Mucosa of rectum (tissue), 2 donors: ENCODE results near the gene TNS1.

ENCODE experiments used
- H3K27ac ChIP-seq, 2 donors: one replicate each; pipeline ENCODE4 v1.7.0; 2013; ENCODE audit warnings: inconsistent platforms in 2 of 2, low read depth in 2 of 2, low read length in 2 of 2
- H3K27me3 ChIP-seq, 2 donors: one replicate each; pipeline ENCODE4 v1.7.0; 2013; ENCODE audit warnings: low read length in 2 of 2; ENCODE audit not compliant: control insufficient read depth in 2 of 2, insufficient read depth in 2 of 2
- H3K36me3 ChIP-seq, 2 donors: one replicate each; pipeline ENCODE4 v1.7.0; 2013; ENCODE audit warnings: low read length in 2 of 2; ENCODE audit not compliant: control insufficient read depth in 2 of 2, insufficient read depth in 2 of 2
- H3K4me1 ChIP-seq, 2 donors: one replicate each; pipeline ENCODE4 v1.7.0; 2013; ENCODE audit warnings: low read length in 2 of 2, mild to moderate bottlenecking in 1 of 2; ENCODE audit not compliant: control insufficient read depth in 2 of 2, insufficient read depth in 2 of 2
- H3K4me3 ChIP-seq, 2 donors: one replicate each; pipeline ENCODE4 v1.7.0; 2013; ENCODE audit warnings: low read length in 2 of 2
- H3K9ac ChIP-seq, 2 donors: one replicate each; pipeline ENCODE4 v1.7.0; 2013; ENCODE audit warnings: low read length in 2 of 2, low read depth in 1 of 2, mild to moderate bottlenecking in 1 of 2
- H3K9me3 ChIP-seq, 2 donors: one replicate each; pipeline ENCODE4 v1.7.0; 2013; ENCODE audit warnings: low read length in 2 of 2; ENCODE audit not compliant: control insufficient read depth in 2 of 2
- donor health status: healthy.
- donor health status: Normal muscosa, but diverticular disease.

TNS1 gene

GRCh38 chr2:217972490-217972889, 30.3 kb downstream of the TNS1 start:
- no peak overlapping the region for H3K9ac ChIP-seq
- no peaks in the 10 kb centered on the region for H3K36me3 ChIP-seq
- no peaks in the 10 kb centered on the region for H3K4me1 ChIP-seq
- no peaks in the 10 kb centered on the region for H3K9me3 ChIP-seq
- H3K4me3 ChIP-seq = no peak overlapping the region
- no peak overlapping the region for H3K27ac ChIP-seq
- H3K27me3 ChIP-seq = no peaks in the 10 kb centered on the region

- Histone ChIP-seq H3K27me3 (no peaks in the 10 kb centered on the region), H3K4me3 (no peak overlapping the region), H3K9ac (no peak overlapping the region), H3K4me1 (no peaks in the 10 kb centered on the region), H3K9me3 (no peaks in the 10 kb centered on the region), H3K36me3 (no peaks in the 10 kb centered on the region), H3K27ac (no peak overlapping the region)
Observed at GRCh38 chr2:217972037-217972436, 30.8 kb downstream of the TNS1 start.

GRCh38 chr2:217971166-217971565, 31.6 kb downstream of the TNS1 start:
- no peak overlapping the region for H3K9ac ChIP-seq
- no peaks in the 10 kb centered on the region for H3K36me3 ChIP-seq
- H3K27me3 ChIP-seq = no peaks in the 10 kb centered on the region
- H3K27ac ChIP-seq = no peak overlapping the region
- H3K4me3 ChIP-seq = no peak overlapping the region
- H3K4me1 ChIP-seq = peaks cover 0 to 4% of the 10 kb centered on the region in 2 donors
- no peaks in the 10 kb centered on the region for H3K9me3 ChIP-seq

- H3K27ac ChIP-seq = no peak overlapping the region
Observed at GRCh38 chr2:217970206-217970605, 32.6 kb downstream of the TNS1 start.

GRCh38 chr2:217969588-217969987, 33.2 kb downstream of the TNS1 start:
- Histone ChIP-seq H3K4me3 (no peak overlapping the region), H3K9ac (no peak overlapping the region), H3K27ac (no peak overlapping the region), H3K36me3 (no peaks in the 10 kb centered on the region), H3K27me3 (no peaks in the 10 kb centered on the region), H3K9me3 (no peaks in the 10 kb centered on the region), H3K4me1 (peaks cover 0 to 6% of the 10 kb centered on the region in 2 donors)

More at GRCh38 chr2:217970206-217970605, 32.6 kb downstream of the TNS1 start:
- Histone ChIP-seq H3K9ac (no peak overlapping the region), H3K4me1 (peaks cover 0 to 6% of the 10 kb centered on the region in 2 donors), H3K27me3 (no peaks in the 10 kb centered on the region), H3K9me3 (no peaks in the 10 kb centered on the region), H3K36me3 (no peaks in the 10 kb centered on the region), H3K4me3 (no peak overlapping the region)

- peaks cover 0 to 6% of the 10 kb centered on the region in 2 donors for H3K4me1 ChIP-seq
- H3K36me3 ChIP-seq = no peaks in the 10 kb centered on the region
- no peaks in the 10 kb centered on the region for H3K27me3 ChIP-seq
- no peak overlapping the region for H3K27ac ChIP-seq
- no peak overlapping the region for H3K9ac ChIP-seq
- no peaks in the 10 kb centered on the region for H3K9me3 ChIP-seq
- no peak overlapping the region for H3K4me3 ChIP-seq
Observed at GRCh38 chr2:217968023-217968422, 34.8 kb downstream of the TNS1 start.

GRCh38 chr2:217966423-217967070, 36.2 kb downstream of the TNS1 start:
- Histone ChIP-seq H3K27me3 (no peaks in the 10 kb centered on the region), H3K9ac (peak overlapping the region in 1 of 2 donors; percentile 17), H3K36me3 (no peaks in the 10 kb centered on the region), H3K4me3 (peak overlapping the region in 1 of 2 donors; percentile 0), H3K4me1 (peaks cover 0 to 6% of the 10 kb centered on the region in 2 donors), H3K9me3 (no peaks in the 10 kb centered on the region), H3K27ac (peak overlapping the region; percentile 20 to 64)

- no peak overlapping the region for H3K4me3 ChIP-seq
- H3K27me3 ChIP-seq = no peaks in the 10 kb centered on the region
- peak overlapping the region in 1 of 2 donors; percentile 24 for H3K27ac ChIP-seq
- no peaks in the 10 kb centered on the region for H3K36me3 ChIP-seq
- no peak overlapping the region for H3K9ac ChIP-seq
- H3K4me1 ChIP-seq = peaks cover 0 to 6% of the 10 kb centered on the region in 2 donors
- H3K9me3 ChIP-seq = no peaks in the 10 kb centered on the region
Observed at GRCh38 chr2:217964275-217965161, 38.3 kb downstream of the TNS1 start.

GRCh38 chr2:217960351-217960750, 42.4 kb downstream of the TNS1 start:
- Histone ChIP-seq H3K27ac (no peak overlapping the region), H3K9me3 (no peaks in the 10 kb centered on the region), H3K4me3 (no peak overlapping the region), H3K4me1 (no peaks in the 10 kb centered on the region), H3K27me3 (no peaks in the 10 kb centered on the region), H3K36me3 (no peaks in the 10 kb centered on the region), H3K9ac (no peak overlapping the region)

GRCh38 chr2:217959723-217960122, 43.1 kb downstream of the TNS1 start:
- Histone ChIP-seq H3K27ac (no peak overlapping the region), H3K4me3 (no peak overlapping the region), H3K27me3 (no peaks in the 10 kb centered on the region), H3K36me3 (no peaks in the 10 kb centered on the region), H3K4me1 (no peaks in the 10 kb centered on the region), H3K9ac (no peak overlapping the region), H3K9me3 (no peaks in the 10 kb centered on the region)
